Vagina (tissue), 2 donors: Measurements from ENCODE around the gene TRAPPC10.

Experiments
- POLR2A ChIP-seq, 2 donors: fragments of 450-650 bp; IDR thresholded peaks; one replicate each; pipeline ENCODE4 v1.6.1; 2017; ENCODE audit warnings: antibody characterized with exemption in 2 of 2, mild to moderate bottlenecking in 2 of 2, moderate library complexity in 2 of 2
- POLR2AphosphoS5 ChIP-seq, 2 donors: sonication (generic); formaldehyde crosslinking; IDR thresholded peaks; one replicate each; pipeline ENCODE4 v1.9.0; 2017; ENCODE audit warnings: antibody characterized with exemption in 2 of 2, mild to moderate bottlenecking in 2 of 2, low read depth in 1 of 2; ENCODE audit not compliant: insufficient read depth in 1 of 2
- TF ChIP-seq, protein P1 (sequence below), 3 experiments: fragments of 450-650 bp in 2 of 3; fragments of 200-600 bp in 1 of 3; sonication (generic) in 1 of 3; IDR thresholded peaks; one replicate each; pipeline ENCODE4 v1.5.1; 2017 to 2019; ENCODE audit warnings: antibody characterized with exemption in 3 of 3, mild to moderate bottlenecking in 2 of 3, moderate library complexity in 2 of 3

- TF ChIP-seq, protein P1, sequence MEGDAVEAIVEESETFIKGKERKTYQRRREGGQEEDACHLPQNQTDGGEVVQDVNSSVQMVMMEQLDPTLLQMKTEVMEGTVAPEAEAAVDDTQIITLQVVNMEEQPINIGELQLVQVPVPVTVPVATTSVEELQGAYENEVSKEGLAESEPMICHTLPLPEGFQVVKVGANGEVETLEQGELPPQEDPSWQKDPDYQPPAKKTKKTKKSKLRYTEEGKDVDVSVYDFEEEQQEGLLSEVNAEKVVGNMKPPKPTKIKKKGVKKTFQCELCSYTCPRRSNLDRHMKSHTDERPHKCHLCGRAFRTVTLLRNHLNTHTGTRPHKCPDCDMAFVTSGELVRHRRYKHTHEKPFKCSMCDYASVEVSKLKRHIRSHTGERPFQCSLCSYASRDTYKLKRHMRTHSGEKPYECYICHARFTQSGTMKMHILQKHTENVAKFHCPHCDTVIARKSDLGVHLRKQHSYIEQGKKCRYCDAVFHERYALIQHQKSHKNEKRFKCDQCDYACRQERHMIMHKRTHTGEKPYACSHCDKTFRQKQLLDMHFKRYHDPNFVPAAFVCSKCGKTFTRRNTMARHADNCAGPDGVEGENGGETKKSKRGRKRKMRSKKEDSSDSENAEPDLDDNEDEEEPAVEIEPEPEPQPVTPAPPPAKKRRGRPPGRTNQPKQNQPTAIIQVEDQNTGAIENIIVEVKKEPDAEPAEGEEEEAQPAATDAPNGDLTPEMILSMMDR (IDR thresholded peaks at IDR 0.05), result no peak
- TF ChIP-seq POLR2AphosphoS5 (IDR thresholded peaks at IDR 0.05; ENCODE audit: insufficient read depth in 1 of 2, low read depth in 1 of 2), result no peak
- no peak for TF ChIP-seq POLR2A (IDR thresholded peaks at IDR 0.05)
Measured at GRCh38 chr21:43976661-43977060, 35.4 kb upstream of the TRAPPC10 start.
